ENCODE results near the gene CST3. TPM values are rescaled to one million over a fixed set of nuclear protein-coding genes. Genes with fewer than 3 reads are reported as not detected.

The CST3 gene
- total and polyA plus RNA-seq, 2 of the 8 experiments (the other 6 are each of a cell fraction or from before 2014, with no cell fraction given): 53.2 to 184 TPM

- TF ChIP-seq JUN (IDR thresholded peaks at IDR 0.05; ENCODE audit: low read depth, low read length): no peak
- no peak for TF ChIP-seq POLR2A (IDR thresholded peaks at IDR 0.05; ENCODE audit: control extremely low read depth in 1 of 2, low read depth in 2 of 2, low read length in 2 of 2)
- no peak for TF ChIP-seq SP2 (IDR thresholded peaks at IDR 0.05; ENCODE audit: low read length)
- no peak for TF ChIP-seq BCL11A (IDR thresholded peaks at IDR 0.05; ENCODE audit: low read depth in 2 of 2, low read length in 2 of 2)
These were observed 3.5 kb downstream of the CST3 start (continued) for GRCh38 chr20:23634044-23634801.

All from H1 (cell line).